Stomach (tissue), 9 donors: ENCODE results near the gene PIP4K2C. TPM values are rescaled to one million over a fixed set of nuclear protein-coding genes. Genes with fewer than 3 reads are reported as not detected.

Source experiments
- DNase-seq, 2 donors: peaks; one replicate each; pipeline versions ENCODE4 v3.0.0 to v3.0.0-alpha.2; 2013 to 2019
- H3K27ac ChIP-seq, 5 donors: fragments of 200-600 bp in 4 of 5; sonication (generic) in 4 of 5; one replicate each; pipeline ENCODE4 v1.5.1; 2013 to 2019; ENCODE audit warnings: mild to moderate bottlenecking in 1 of 5, moderate library complexity in 1 of 5
- H3K27me3 ChIP-seq, 3 donors: fragments of 200-600 bp; sonication (generic); one replicate each; pipeline ENCODE4 v1.5.1; 2017 to 2019; ENCODE audit warnings: mixed run types in 1 of 3
- H3K36me3 ChIP-seq, 4 donors: fragments of 200-600 bp; sonication (generic); 1 replicate in 3 of 4; 2 replicates in 1 of 4; pipeline ENCODE4 v1.5.1; 2016 to 2019
- H3K4me1 ChIP-seq, 4 donors: fragments of 200-600 bp; sonication (generic); one replicate each; pipeline ENCODE4 v1.5.1; 2016 to 2019
- H3K4me3 ChIP-seq, 4 donors: fragments of 200-600 bp; sonication (generic) in 3 of 4; one replicate each; pipeline ENCODE4 v1.5.1; 2016 to 2019; ENCODE audit warnings: mild to moderate bottlenecking in 1 of 4
- H3K9me3 ChIP-seq, 4 donors: fragments of 200-600 bp; sonication (generic); one replicate each; pipeline ENCODE4 v1.5.1; 2016 to 2019
- CTCF ChIP-seq, 7 experiments: fragments of 450-650 bp in 4 of 7; fragments of 200-600 bp in 3 of 7; sonication (generic) in 3 of 7; IDR thresholded peaks; one replicate each; pipeline ENCODE4 v1.5.1; 2016 to 2019; ENCODE audit warnings: antibody characterized with exemption in 7 of 7, control low read depth in 2 of 7, mild to moderate bottlenecking in 1 of 7
- EP300 ChIP-seq: sonication (generic); formaldehyde crosslinking; IDR thresholded peaks from one replicate; pipeline ENCODE4 v1.6.1; 2017; ENCODE audit warnings: antibody characterized with exemption
- POLR2A ChIP-seq, 4 donors: fragments of 450-650 bp; IDR thresholded peaks; one replicate each; pipeline ENCODE4 v1.6.1; 2016; ENCODE audit warnings: antibody characterized with exemption in 4 of 4, control low read depth in 2 of 4, mild to moderate bottlenecking in 1 of 4, moderate library complexity in 1 of 4
- POLR2AphosphoS5 ChIP-seq, 3 donors: sonication (generic); formaldehyde crosslinking; IDR thresholded peaks; one replicate each; pipeline ENCODE4 v1.6.1; 2016; ENCODE audit warnings: antibody characterized with exemption in 3 of 3
- WGBS, 5 donors: extraction: QIAGEN DNeasy Blood & Tissue Kit in 3 of 5; methylation state at CpG; one replicate each; pipeline versions ENCODE4 v1.1.5 to v1.1.7; 2013 to 2018; 5-methylcytosine and 5-hydroxymethylcytosine counted together
- intact Hi-C: fragments of 100-400 bp; cut with DNase I; formaldehyde crosslinking; loops from one replicate; pipeline ENCODE4 v1.15.1; 2023; ENCODE audit warnings: low total_unique reads
- polyA plus RNA-seq, 3 donors: library from polyadenylated mRNA; stranded (reverse); fragments of 200-250 nt; gene quantifications; one replicate each; pipeline ENCODE4 v1.2.3, GENCODE V29; 2013
- total RNA-seq, 5 donors: library from RNA; depleted of rRNA; stranded (reverse); fragments of >200 nt; gene quantifications; one replicate each; pipeline versions ENCODE4 v1.1.0 to v1.2.3, GENCODE V29; 2014 to 2016
- donor health status: healthy with polysubstance abuse.
- donor health status: Bipolar disorder and iron deficiency.
- donor health status: healthy.

The PIP4K2C gene
- total and polyA plus RNA-seq, 8 donors, result 14.1 to 116 (median 35.5) TPM

GRCh38 chr12:57613427-57614109 is 22.6 kb downstream of the PIP4K2C start:
- WGBS, 5 donors, result 75 to 87% (median 82%) methylated on average over 10 of the region's 10 CpGs
- Histone ChIP-seq H3K27ac (peak overlapping the region in 1 of 5 donors; percentile 91), H3K4me3 (no peak overlapping the region), H3K36me3 (peaks cover 5 to 51% (median 30%) of the 10 kb centered on the region in 4 donors), H3K27me3 (peaks cover 0 to 86% (median 28%) of the 10 kb centered on the region in 3 donors), H3K4me1 (peaks cover 22 to 62% (median 40%) of the 10 kb centered on the region in 4 donors), H3K9me3 (no peaks in the 10 kb centered on the region)
- no peak for DNase-seq
- intact Hi-C loops, result no loop called here
- no peak for TF ChIP-seq POLR2AphosphoS5 (IDR thresholded peaks at IDR 0.05)
- no peak for TF ChIP-seq EP300
- no peak for TF ChIP-seq POLR2A (IDR thresholded peaks at IDR 0.05)
- TF ChIP-seq CTCF (IDR thresholded peaks at IDR 0.05), result no peak

- Histone ChIP-seq H3K36me3 (peaks cover 5 to 44% (median 25%) of the 10 kb centered on the region in 4 donors), H3K27me3 (peaks cover 0 to 91% (median 33%) of the 10 kb centered on the region in 3 donors), H3K4me3 (no peak overlapping the region), H3K27ac (peak overlapping the region in 1 of 5 donors; percentile 29), H3K4me1 (peaks cover 25 to 56% (median 39%) of the 10 kb centered on the region in 4 donors), H3K9me3 (no peaks in the 10 kb centered on the region)
- peak in 1 of 2 donors; percentile 41 for DNase-seq
- no peak for TF ChIP-seq EP300
- no peak for TF ChIP-seq POLR2AphosphoS5 (IDR thresholded peaks at IDR 0.05)
- TF ChIP-seq CTCF (IDR thresholded peaks at IDR 0.05), result no peak
- TF ChIP-seq POLR2A (IDR thresholded peaks at IDR 0.05), result no peak
- intact Hi-C loops, result no loop called here
- WGBS, 5 donors, result 45 to 55% (median 53%) methylated on average over 11 to 14 of the region's 14 CpGs
These were observed 23.4 kb downstream of the PIP4K2C start for GRCh38 chr12:57614178-57614947.

- Histone ChIP-seq H3K27ac (no peak overlapping the region), H3K27me3 (peaks cover 0 to 91% (median 39%) of the 10 kb centered on the region in 3 donors), H3K4me1 (peaks cover 22 to 54% (median 39%) of the 10 kb centered on the region in 4 donors), H3K4me3 (no peak overlapping the region), H3K9me3 (no peaks in the 10 kb centered on the region), H3K36me3 (peaks cover 5 to 44% (median 24%) of the 10 kb centered on the region in 4 donors)
- TF ChIP-seq EP300, result no peak
- TF ChIP-seq POLR2AphosphoS5 (IDR thresholded peaks at IDR 0.05), result no peak
- no peak for TF ChIP-seq CTCF (IDR thresholded peaks at IDR 0.05)
- TF ChIP-seq POLR2A (IDR thresholded peaks at IDR 0.05), result no peak
- 78 to 96% (median 84%) methylated on average over 9 to 11 of the region's 11 CpGs for WGBS, 5 donors
- intact Hi-C loops, result no loop called here
- DNase-seq, result no peak
These were observed 24.0 kb downstream of the PIP4K2C start for GRCh38 chr12:57614948-57615500.

- WGBS, 5 donors, result 82 to 93% (median 85%) methylated on average over 5 of the region's 5 CpGs
- TF ChIP-seq CTCF (IDR thresholded peaks at IDR 0.05), result no peak
- TF ChIP-seq POLR2A (IDR thresholded peaks at IDR 0.05), result no peak
- no peak for TF ChIP-seq POLR2AphosphoS5 (IDR thresholded peaks at IDR 0.05)
- no peak for TF ChIP-seq EP300
- H3K9me3 ChIP-seq, result no peaks in the 10 kb centered on the region
- peaks cover 1 to 91% (median 39%) of the 10 kb centered on the region in 3 donors for H3K27me3 ChIP-seq
- no peak overlapping the region for H3K4me3 ChIP-seq
- H3K4me1 ChIP-seq, result peaks cover 21 to 50% (median 36%) of the 10 kb centered on the region in 4 donors
- no peak overlapping the region for H3K27ac ChIP-seq
- DNase-seq, result no peak
- peaks cover 5 to 44% (median 24%) of the 10 kb centered on the region in 4 donors for H3K36me3 ChIP-seq
- intact Hi-C loops, result no loop called here
These were observed 24.6 kb downstream of the PIP4K2C start for GRCh38 chr12:57615637-57616036.
